Epithelial cell of esophagus (primary cell): ENCODE results near the gene TMEM115.

Experiments used
- DNase-seq: peaks from one replicate; pipeline ENCODE4 v3.0.0; 2010; ENCODE audit warnings: low read depth
- H3K4me3 ChIP-seq: 2 replicates; pipeline ENCODE4 v1.5.1; 2011; ENCODE audit warnings: mild to moderate bottlenecking, low read length, control low read depth
- CTCF ChIP-seq: IDR thresholded peaks from 2 replicates; pipeline ENCODE4 v1.5.1; 2011; ENCODE audit warnings: low read depth, mild to moderate bottlenecking, low read length, control low read depth, inconsistent platforms; ENCODE audit not compliant: insufficient read depth; ENCODE audit errors: missing control alignments

Gene TMEM115

GRCh38 chr3:50325497-50326181 lies 33.7 kb downstream of the TMEM115 start:
- TF ChIP-seq CTCF, result no peak
- no peak for DNase-seq
- H3K4me3 ChIP-seq, result no peak overlapping the region

GRCh38 chr3:50325113-50325480 lies 34.2 kb downstream of the TMEM115 start:
- no peak for TF ChIP-seq CTCF
- H3K4me3 ChIP-seq, result no peak overlapping the region
- no peak for DNase-seq

- peak; percentile 85 for TF ChIP-seq CTCF
- DNase-seq, result peak; percentile 68
- no peak overlapping the region for H3K4me3 ChIP-seq
Measured at GRCh38 chr3:50324351-50325112, 34.8 kb downstream of the TMEM115 start.

GRCh38 chr3:50323614-50324199 lies 35.6 kb downstream of the TMEM115 start:
- no peak overlapping the region for H3K4me3 ChIP-seq
- no peak for DNase-seq
- no peak for TF ChIP-seq CTCF

GRCh38 chr3:50323092-50323600 lies 36.2 kb downstream of the TMEM115 start:
- no peak overlapping the region for H3K4me3 ChIP-seq
- DNase-seq, result no peak
- no peak for TF ChIP-seq CTCF

GRCh38 chr3:50322386-50323091 lies 36.8 kb downstream of the TMEM115 start, which contains the start of gene HYAL2:
Gene HYAL2, minus strand, starts transcription at chr3:50322745. Its CDS starts 2,256 bp downstream, at chr3:50320489.
- no peak for DNase-seq
- no peak for TF ChIP-seq CTCF
- peak within 1 kb of the TSS; percentile 92 for H3K4me3 ChIP-seq
